Measurements from ENCODE around the gene SLCO2A1. TPM values are rescaled to one million over a fixed set of nuclear protein-coding genes. Genes with fewer than 3 reads are reported as not detected.
A peak's percentile ranks its signal among the peaks of the same experiment; 100 is the strongest.

The SLCO2A1 gene
- total and polyA plus RNA-seq, 4 experiments from 2014 or later, result not detected

DNA sequence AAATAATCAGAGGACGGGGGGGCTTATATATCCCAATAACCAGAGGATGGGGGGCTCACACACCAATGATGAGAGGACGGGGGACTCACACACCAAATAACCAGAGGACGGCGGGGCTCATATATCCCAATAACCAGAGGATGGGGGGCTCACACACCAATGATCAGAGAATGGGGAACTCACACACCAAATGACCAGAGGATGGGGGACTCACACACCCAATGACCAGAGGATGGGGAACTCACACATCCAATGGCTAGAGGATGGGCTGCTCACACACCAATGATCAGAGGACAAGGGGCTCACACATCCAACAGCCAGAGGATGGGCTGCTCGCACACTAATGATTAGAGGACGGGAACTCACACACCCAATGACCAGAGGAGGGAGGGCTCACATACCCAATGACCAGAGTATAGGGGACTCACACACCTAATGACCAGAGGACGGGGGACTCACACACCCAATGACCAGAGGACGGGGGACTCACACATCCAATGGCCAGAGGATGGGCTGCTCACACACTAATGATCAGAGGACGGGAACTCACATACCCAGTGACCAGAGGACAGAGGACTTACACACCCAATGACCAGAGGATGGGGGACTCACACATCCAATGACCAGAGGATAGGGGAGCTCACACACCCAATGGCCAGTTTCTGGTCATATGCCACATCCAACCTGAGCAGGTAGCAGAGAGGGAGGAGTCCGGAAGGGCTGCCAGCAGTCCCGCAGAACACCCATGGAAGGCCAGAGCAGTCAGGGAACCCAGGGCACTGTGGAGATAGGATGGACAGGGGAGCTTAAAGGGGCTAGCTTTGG, 144.6 kb downstream of the SLCO2A1 start:
- Mint-ChIP-seq H3K4me3 (no peak overlapping the region), H3K27ac (peak overlapping the region in 1 of 7 donors; percentile 59), H3K9me3 (no peaks in the 10 kb centered on the region), H3K27me3 (peaks cover 7 to 10% of the 10 kb centered on the region in 2 donors), H3K36me3 (no peaks in the 10 kb centered on the region), H3K4me1 (peaks cover 0 to 40% (median 23%) of the 10 kb centered on the region in 4 donors)
- CTCF ChIA-PET (ENCODE audit: partially characterized antibody), result no interaction called here
- H3K9me3 ChIP-seq (ENCODE audit: control insufficient read depth in 1 of 2, low read length in 2 of 2), result no peaks in the 10 kb centered on the region
- H3K4me3 ChIP-seq (ENCODE audit: low read length in 2 of 2), result no peak overlapping the region
- DNase-seq, result no peak
- no peak overlapping the region for H3K27ac ChIP-seq (ENCODE audit: low read depth, low read length)
- POLR2A ChIA-PET (ENCODE audit: partially characterized antibody), result no interaction called here
- intact Hi-C loops (cut with micrococcal nuclease), result no loop called here
- H3K4me1 ChIP-seq (ENCODE audit: insufficient read depth, low read length), result peaks cover 13% of the 10 kb centered on the region
- no peaks in the 10 kb centered on the region for H3K27me3 ChIP-seq (ENCODE audit: insufficient read depth, low read length)
- H3K36me3 ChIP-seq (ENCODE audit: insufficient read depth, low read length), result no peaks in the 10 kb centered on the region

DNA sequence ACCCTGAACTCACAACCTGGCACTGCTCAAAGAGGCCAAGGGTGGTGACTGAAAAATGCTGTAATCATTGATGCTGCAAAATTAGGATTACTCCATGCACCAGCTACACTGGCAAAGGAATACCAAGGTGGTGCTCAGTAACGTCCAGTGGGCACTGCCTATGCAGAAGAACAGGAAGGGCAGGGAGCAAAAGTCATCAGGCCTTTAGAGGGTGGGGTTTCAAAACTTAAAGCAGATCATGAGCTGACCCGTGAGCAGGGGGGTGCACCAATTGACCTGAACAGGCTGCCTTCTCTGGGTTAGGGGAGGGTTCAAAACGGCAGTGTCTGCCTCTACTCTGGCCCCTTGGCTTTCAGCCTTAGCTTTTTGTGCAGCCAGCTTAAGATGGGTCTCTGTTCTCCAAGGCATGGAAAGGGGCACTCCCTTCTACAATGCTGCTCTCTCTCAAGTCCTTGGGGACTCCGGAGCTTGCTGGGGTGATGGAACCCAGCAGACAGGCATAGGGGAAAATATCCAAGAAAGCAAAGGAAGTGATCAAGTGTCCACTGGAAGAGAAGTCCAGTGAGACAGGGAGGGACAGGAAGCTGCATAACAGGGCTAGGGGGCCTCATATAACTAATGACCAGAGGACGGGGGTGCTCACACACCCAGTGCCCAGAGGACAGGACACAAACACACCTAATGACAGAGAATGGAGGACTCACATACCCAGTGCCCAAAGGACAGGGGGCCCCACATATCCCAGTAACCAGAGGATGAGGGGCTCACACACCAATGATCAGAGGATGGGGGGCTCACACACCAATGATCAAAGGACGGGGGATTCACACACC, 145.5 kb downstream of the SLCO2A1 start:
- CTCF ChIA-PET (ENCODE audit: partially characterized antibody), result no interaction called here
- intact Hi-C loops (cut with micrococcal nuclease), result no loop called here
- Histone ChIP-seq H3K36me3 (ENCODE audit: insufficient read depth, low read length) (no peaks in the 10 kb centered on the region), H3K4me3 (ENCODE audit: low read length in 2 of 2) (no peak overlapping the region), H3K9me3 (ENCODE audit: control insufficient read depth in 1 of 2, low read length in 2 of 2) (no peaks in the 10 kb centered on the region), H3K27ac (ENCODE audit: low read depth, low read length) (no peak overlapping the region), H3K27me3 (ENCODE audit: insufficient read depth, low read length) (no peaks in the 10 kb centered on the region), H3K4me1 (ENCODE audit: insufficient read depth, low read length) (peaks cover 13% of the 10 kb centered on the region)
- H3K4me3 Mint-ChIP-seq, result no peak overlapping the region
- H3K27me3 Mint-ChIP-seq, result peaks cover 5 to 10% of the 10 kb centered on the region in 2 donors
- H3K36me3 Mint-ChIP-seq, result no peaks in the 10 kb centered on the region
- H3K4me1 Mint-ChIP-seq, result peaks cover 0 to 44% (median 23%) of the 10 kb centered on the region in 4 donors
- H3K27ac Mint-ChIP-seq, result peak overlapping the region in 3 of 7 donors; percentile 57 to 88 (median 61)
- POLR2A ChIA-PET (ENCODE audit: partially characterized antibody), result no interaction called here
- DNase-seq, result no peak
- peaks cover 0 to 6% (median 1%) of the 10 kb centered on the region in 8 donors for H3K9me3 Mint-ChIP-seq

DNA sequence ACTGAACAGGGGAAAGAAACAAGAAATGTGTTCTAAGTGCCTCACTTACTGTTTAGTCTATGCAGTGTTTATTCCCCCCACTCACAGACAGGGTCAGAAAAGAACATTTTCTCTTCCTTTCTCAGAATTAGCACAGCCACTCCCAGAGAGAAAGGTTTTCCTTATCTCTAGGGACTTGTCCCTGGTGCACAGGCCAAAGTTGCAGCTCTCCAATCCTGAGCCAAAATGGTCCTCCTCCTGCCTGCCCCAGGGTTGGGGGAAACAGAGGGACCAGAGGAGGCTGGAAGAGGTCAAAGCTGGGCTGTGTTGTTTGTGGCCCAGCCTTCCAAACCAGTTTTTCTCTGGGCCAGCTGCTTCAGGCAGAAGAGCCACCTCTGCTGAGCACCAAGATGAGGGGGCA, 146.1 kb downstream of the SLCO2A1 start:
- Mint-ChIP-seq H3K9me3 (peaks cover 0 to 12% (median 4%) of the 10 kb centered on the region in 8 donors), H3K4me1 (peaks cover 0 to 44% (median 23%) of the 10 kb centered on the region in 4 donors), H3K27ac (peak overlapping the region in 2 of 7 donors; percentile 79 to 88), H3K4me3 (peak overlapping the region in 3 of 8 donors; percentile 3 to 17 (median 13)), H3K27me3 (peaks cover 5 to 10% of the 10 kb centered on the region in 2 donors), H3K36me3 (no peaks in the 10 kb centered on the region)
- Histone ChIP-seq H3K27ac (ENCODE audit: low read depth, low read length) (no peak overlapping the region), H3K4me3 (ENCODE audit: low read length in 2 of 2) (no peak overlapping the region), H3K36me3 (ENCODE audit: insufficient read depth, low read length) (no peaks in the 10 kb centered on the region), H3K27me3 (ENCODE audit: insufficient read depth, low read length) (no peaks in the 10 kb centered on the region), H3K4me1 (ENCODE audit: insufficient read depth, low read length) (peaks cover 13% of the 10 kb centered on the region), H3K9me3 (ENCODE audit: control insufficient read depth in 1 of 2, low read length in 2 of 2) (no peaks in the 10 kb centered on the region)
- DNase-seq, result no peak
- ChIA-PET POLR2A (ENCODE audit: partially characterized antibody) (no interaction called here), CTCF (ENCODE audit: partially characterized antibody) (no interaction called here)
- intact Hi-C loops (cut with micrococcal nuclease), result no loop called here

- peaks cover 13% of the 10 kb centered on the region for H3K4me1 ChIP-seq (ENCODE audit: insufficient read depth, low read length)
- ChIA-PET CTCF (ENCODE audit: partially characterized antibody) (no interaction called here), POLR2A (ENCODE audit: partially characterized antibody) (no interaction called here)
- H3K27me3 ChIP-seq (ENCODE audit: insufficient read depth, low read length), result no peaks in the 10 kb centered on the region
- DNase-seq, result peak in 1 of 5 donors; percentile 36
- no peak overlapping the region for H3K27ac ChIP-seq (ENCODE audit: low read depth, low read length)
- intact Hi-C loops (cut with micrococcal nuclease), result no loop called here
- peaks cover 0 to 18% (median 9%) of the 10 kb centered on the region in 8 donors for H3K9me3 Mint-ChIP-seq
- H3K4me3 Mint-ChIP-seq, result peak overlapping the region in 3 of 8 donors; percentile 3 to 41 (median 13)
- no peaks in the 10 kb centered on the region for H3K9me3 ChIP-seq (ENCODE audit: control insufficient read depth in 1 of 2, low read length in 2 of 2)
- peaks cover 0 to 44% (median 23%) of the 10 kb centered on the region in 4 donors for H3K4me1 Mint-ChIP-seq
- H3K36me3 ChIP-seq (ENCODE audit: insufficient read depth, low read length), result no peaks in the 10 kb centered on the region
- H3K27ac Mint-ChIP-seq, result peak overlapping the region in 4 of 7 donors; percentile 54 to 88 (median 76)
- no peaks in the 10 kb centered on the region for H3K36me3 Mint-ChIP-seq
- no peak overlapping the region for H3K4me3 ChIP-seq (ENCODE audit: low read length in 2 of 2)
- peaks cover 5 to 10% of the 10 kb centered on the region in 2 donors for H3K27me3 Mint-ChIP-seq
These were observed 146.6 kb downstream of the SLCO2A1 start for GRCh38 chr3:133882986-133883586.

DNA sequence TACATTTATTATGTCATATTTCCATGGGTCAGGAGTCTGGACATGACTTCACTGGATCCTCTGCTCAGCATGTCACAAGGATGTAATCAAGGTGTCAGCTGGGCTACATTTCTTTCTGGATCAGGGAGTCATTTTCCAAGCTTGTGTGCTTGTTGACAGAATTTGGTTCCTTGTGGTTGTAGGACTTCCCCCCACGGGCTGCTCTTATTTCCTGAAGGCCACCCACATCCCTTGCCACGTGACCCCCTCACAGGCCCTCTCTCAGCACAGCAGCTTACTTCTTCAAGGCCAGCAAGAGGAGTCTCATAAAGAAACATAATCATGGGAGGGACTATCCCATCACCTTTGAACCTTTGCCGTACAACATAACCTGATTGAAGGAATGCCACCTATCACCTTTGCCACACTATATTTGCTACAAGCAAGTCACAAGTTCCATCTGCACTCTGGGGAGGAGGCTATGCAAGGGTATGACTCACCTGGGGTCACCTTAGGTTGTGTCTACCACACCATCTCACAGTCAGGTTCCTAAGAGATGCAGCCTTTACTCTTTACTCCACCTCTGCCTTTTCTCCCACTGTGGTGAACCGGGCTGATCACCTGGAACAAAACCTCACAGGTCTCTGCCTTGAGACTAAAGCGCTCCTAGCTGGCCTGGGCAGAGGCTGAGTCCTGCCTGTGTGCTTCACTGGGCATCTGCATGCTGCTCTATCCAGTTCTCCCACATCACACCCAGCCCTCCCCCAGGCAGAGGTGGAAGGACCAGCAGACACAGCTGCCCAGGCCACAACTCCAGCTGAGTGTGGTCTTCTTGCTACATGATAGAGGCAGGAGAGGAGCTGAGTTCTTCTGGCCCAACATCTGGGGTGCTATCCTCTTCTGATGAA, 147.5 kb downstream of the SLCO2A1 start:
- Histone ChIP-seq H3K36me3 (ENCODE audit: insufficient read depth, low read length) (no peaks in the 10 kb centered on the region), H3K4me1 (ENCODE audit: insufficient read depth, low read length) (peaks cover 13% of the 10 kb centered on the region), H3K27me3 (ENCODE audit: insufficient read depth, low read length) (no peaks in the 10 kb centered on the region), H3K27ac (ENCODE audit: low read depth, low read length) (no peak overlapping the region), H3K4me3 (ENCODE audit: low read length in 2 of 2) (no peak overlapping the region), H3K9me3 (ENCODE audit: control insufficient read depth in 1 of 2, low read length in 2 of 2) (no peaks in the 10 kb centered on the region)
- H3K4me1 Mint-ChIP-seq, result peaks cover 0 to 44% (median 21%) of the 10 kb centered on the region in 4 donors
- CTCF ChIA-PET (ENCODE audit: partially characterized antibody), result interaction anchor here (1.6 kb wide), 1 partner anchor 64 kb away, joined by 3 read pairs; no protein-coding TSS in a partner anchor
- H3K36me3 Mint-ChIP-seq, result no peaks in the 10 kb centered on the region
- intact Hi-C loops (cut with micrococcal nuclease), result no loop called here
- peak in 3 of 5 donors; percentile 12 to 74 (median 17) for DNase-seq
- H3K4me3 Mint-ChIP-seq, result peak overlapping the region in 3 of 8 donors; percentile 15 to 69 (median 55)
- H3K27me3 Mint-ChIP-seq, result peaks cover 5 to 10% of the 10 kb centered on the region in 2 donors
- peaks cover 0 to 24% (median 13%) of the 10 kb centered on the region in 8 donors for H3K9me3 Mint-ChIP-seq
- POLR2A ChIA-PET (ENCODE audit: partially characterized antibody), result no interaction called here
- peak overlapping the region in 6 of 7 donors; percentile 57 to 79 (median 74) for H3K27ac Mint-ChIP-seq

GRCh38 chr3:133881492-133881891, 148.2 kb downstream of the SLCO2A1 start:
- H3K27me3 ChIP-seq (ENCODE audit: insufficient read depth, low read length), result no peaks in the 10 kb centered on the region
- no peak overlapping the region for H3K4me3 ChIP-seq (ENCODE audit: low read length in 2 of 2)
- Mint-ChIP-seq H3K4me3 (peak overlapping the region in 2 of 8 donors; percentile 41 to 55), H3K4me1 (peaks cover 0 to 44% (median 21%) of the 10 kb centered on the region in 4 donors), H3K27ac (peak overlapping the region in 4 of 7 donors; percentile 14 to 79 (median 59)), H3K36me3 (no peaks in the 10 kb centered on the region), H3K9me3 (peaks cover 0 to 29% (median 14%) of the 10 kb centered on the region in 8 donors), H3K27me3 (peaks cover 5 to 13% of the 10 kb centered on the region in 2 donors)
- POLR2A ChIA-PET (ENCODE audit: partially characterized antibody), result no interaction called here
- intact Hi-C loops (cut with micrococcal nuclease), result no loop called here
- no peak overlapping the region for H3K27ac ChIP-seq (ENCODE audit: low read depth, low read length)
- H3K9me3 ChIP-seq (ENCODE audit: control insufficient read depth in 1 of 2, low read length in 2 of 2), result no peaks in the 10 kb centered on the region
- peak in 1 of 5 donors; percentile 44 for DNase-seq
- peaks cover 13% of the 10 kb centered on the region for H3K4me1 ChIP-seq (ENCODE audit: insufficient read depth, low read length)
- no peaks in the 10 kb centered on the region for H3K36me3 ChIP-seq (ENCODE audit: insufficient read depth, low read length)
- CTCF ChIA-PET (ENCODE audit: partially characterized antibody), result interaction anchor here (1.6 kb wide), 1 partner anchor 64 kb away, joined by 3 read pairs; no protein-coding TSS in a partner anchor

Measured in CD4-positive, alpha-beta memory T cell (primary cell).